ENCODE data around the gene GLIPR1L1.

DNA sequence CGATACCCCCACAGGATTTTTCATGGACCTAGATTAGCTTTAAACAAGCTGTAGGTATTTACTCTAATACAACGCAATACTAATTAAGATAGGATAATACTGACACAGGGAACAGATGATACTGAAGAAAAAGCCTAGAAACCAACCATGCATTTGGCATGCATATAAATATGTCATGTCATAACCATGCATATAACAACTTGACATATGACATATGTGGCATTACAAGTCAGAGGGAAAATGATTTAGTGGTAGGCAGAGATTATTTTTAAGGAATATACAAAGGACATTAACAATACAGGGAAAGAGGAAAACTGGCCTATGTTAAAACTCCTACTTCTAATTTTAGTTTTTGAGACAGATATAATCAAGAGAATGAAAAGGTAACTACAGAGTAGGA, 32.2 kb upstream of the GLIPR1L1 start:
- TF ChIP-seq, protein P1, sequence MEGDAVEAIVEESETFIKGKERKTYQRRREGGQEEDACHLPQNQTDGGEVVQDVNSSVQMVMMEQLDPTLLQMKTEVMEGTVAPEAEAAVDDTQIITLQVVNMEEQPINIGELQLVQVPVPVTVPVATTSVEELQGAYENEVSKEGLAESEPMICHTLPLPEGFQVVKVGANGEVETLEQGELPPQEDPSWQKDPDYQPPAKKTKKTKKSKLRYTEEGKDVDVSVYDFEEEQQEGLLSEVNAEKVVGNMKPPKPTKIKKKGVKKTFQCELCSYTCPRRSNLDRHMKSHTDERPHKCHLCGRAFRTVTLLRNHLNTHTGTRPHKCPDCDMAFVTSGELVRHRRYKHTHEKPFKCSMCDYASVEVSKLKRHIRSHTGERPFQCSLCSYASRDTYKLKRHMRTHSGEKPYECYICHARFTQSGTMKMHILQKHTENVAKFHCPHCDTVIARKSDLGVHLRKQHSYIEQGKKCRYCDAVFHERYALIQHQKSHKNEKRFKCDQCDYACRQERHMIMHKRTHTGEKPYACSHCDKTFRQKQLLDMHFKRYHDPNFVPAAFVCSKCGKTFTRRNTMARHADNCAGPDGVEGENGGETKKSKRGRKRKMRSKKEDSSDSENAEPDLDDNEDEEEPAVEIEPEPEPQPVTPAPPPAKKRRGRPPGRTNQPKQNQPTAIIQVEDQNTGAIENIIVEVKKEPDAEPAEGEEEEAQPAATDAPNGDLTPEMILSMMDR (IDR thresholded peaks at IDR 0.05): no peak
- TF ChIP-seq POLR2A (IDR thresholded peaks at IDR 0.05): no peak
